HG03280 (cell line): ENCODE data around the gene NDOR1.
A peak's percentile ranks its signal among the peaks of the same experiment; 100 is the strongest.
"Not testable (repeated sequence)": the region's sequence is repeated elsewhere in the genome, so short reads cannot be mapped to it uniquely, and the experiment has no call there.

Source experiments
- ATAC-seq: cut with Tn5 transposase; IDR thresholded peaks from one replicate; pipeline ENCODE4 v1.9.1; 2021; ENCODE audit warnings: mild to moderate bottlenecking, moderate library complexity; ENCODE audit not compliant: unreplicated experiment

NDOR1 gene

DNA sequence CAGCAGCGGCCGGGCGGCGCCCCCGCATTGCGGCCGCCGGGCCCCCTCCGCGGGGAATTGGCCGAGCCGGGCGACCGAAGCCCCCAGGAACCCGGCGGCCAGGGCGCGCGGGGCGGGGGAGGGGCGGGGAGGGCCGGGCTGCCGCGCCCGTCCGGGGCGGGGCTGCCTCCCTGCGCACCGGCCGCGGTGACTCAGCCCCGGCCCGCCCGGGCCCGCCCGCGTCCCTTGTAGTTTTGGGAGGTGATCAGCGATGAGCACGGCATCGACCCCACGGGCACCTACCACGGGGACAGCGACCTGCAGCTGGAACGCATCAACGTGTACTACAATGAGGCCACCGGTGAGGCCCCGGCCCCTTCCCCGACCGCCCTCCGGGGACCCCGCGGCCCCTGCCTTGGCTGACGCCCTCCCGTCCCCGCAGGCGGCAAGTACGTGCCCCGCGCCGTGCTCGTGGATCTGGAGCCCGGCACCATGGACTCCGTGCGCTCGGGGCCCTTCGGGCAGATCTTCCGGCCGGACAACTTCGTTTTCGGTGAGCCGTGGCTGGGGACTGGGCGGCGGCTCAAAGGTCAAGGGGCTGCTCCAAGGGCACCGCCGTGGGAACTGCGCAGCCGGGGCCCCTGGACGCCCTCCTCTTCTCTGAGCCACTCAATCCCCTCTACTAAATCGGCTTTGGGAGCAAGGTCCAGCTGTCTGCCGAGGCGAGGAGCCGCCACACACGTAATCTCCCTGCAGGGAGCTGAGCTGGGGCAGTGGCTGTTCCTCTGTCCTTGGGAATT, 36.2 kb downstream of the NDOR1 start:
- peak; percentile 1 for ATAC-seq

- no peak for ATAC-seq
Measured at GRCh38 chr9:137242269-137243203, 37.0 kb downstream of the NDOR1 start.

GRCh38 chr9:137243266-137243625, 37.7 kb downstream of the NDOR1 start:
- not testable (repeated sequence) for ATAC-seq

DNA sequence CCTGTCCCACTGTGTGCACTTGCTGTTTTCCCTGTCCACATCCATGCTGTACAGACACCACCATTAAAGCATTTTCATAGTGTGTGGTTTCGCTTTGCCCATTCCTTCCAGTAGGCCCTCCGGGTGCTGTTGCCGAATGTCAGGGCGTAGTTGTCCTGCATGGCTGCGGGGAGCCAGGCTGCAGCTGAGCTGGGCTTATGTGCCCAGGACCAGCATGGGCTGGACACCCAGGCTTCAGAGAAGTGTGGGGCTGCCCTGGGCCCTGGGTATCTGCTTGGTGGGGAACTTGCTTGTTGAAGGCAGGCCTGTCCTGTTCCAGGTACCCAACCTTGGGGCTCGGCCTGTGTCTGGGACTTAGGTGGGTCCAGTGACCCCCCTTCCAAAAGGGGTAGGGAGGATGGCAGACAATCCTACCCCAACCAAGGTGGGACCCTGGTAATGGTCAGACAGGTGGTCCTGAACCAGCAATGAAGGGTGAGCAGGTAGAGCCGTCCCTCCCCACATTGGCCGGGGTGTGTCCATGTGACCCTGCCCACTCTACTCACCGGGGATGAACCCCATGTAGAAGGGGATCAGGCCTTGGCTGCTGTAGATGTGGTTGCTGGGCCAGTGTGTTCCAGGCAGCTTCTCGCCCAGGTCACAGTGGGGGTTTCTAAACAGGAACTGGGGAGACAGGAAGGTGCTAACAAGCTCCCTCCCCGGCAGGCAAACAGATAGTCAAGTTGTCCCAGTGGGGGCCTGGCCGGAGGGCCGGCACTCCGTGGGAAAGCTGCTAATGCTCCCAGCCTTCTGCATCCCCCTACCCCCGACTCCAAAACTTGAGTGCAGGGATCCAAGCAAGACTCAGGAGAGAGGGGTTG, 38.4 kb downstream of the NDOR1 start:
- no peak for ATAC-seq

GRCh38 chr9:137244486-137245449, 39.3 kb downstream of the NDOR1 start:
- no peak for ATAC-seq

- no peak for ATAC-seq
Measured at GRCh38 chr9:137245450-137246421, 40.2 kb downstream of the NDOR1 start.

GRCh38 chr9:137247135-137247915, 41.8 kb downstream of the NDOR1 start:
- ATAC-seq: no peak

DNA sequence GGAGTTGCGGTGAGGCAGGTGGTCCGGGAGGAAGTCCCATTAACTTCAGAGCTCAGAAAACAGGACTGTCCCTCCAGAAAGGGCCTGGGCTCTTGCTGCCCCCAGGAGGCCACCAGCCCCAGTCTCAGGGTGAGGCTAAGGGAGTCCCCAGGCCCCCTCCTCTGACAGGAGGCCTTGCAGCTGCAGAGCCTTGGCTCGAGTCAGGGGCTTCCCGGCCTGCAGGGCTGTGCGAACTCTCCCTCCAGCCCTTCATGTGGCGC, 42.3 kb downstream of the NDOR1 start:
- no peak for ATAC-seq

DNA sequence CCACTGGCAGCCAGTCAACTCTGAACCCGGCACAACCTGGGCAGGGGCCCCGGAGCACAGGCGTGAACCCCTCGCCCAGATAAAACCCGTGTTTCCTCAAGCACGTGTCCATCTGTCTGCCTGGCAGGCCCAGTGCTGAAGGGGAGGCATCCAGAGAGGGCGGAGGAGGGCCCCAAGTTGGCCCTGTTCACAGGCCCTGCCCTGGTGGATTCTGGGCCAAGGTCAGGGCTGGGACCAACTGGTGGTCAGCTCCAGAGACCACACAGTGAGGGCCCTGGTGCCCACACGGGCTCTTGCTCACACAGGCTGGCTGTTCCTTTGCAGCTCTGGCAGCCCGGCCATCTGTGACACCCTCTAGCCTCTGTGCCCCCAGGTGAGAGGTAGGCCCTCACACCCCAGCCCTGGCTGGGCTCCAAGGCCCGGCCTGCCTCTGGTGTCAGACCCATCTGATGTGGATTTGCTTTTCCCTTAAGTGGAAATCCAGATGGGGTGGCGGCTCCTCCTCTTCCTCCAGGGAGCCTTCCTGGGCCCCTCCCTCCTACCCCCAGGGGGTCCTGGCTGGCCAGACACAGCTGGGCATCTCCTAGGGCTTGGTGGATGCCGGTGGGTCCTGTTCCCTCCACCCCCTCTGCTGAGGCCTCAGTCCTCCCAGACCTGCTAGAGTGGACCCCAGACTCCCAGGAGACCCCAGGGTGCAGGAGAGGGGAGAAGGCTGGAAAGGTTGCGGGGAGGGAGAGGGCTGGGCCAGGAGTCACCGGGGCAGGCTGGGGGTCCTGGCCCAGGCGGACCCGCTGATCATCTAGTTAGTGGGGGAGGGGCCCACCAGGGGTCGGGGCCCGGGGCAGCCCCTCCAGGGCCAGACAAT, 45.1 kb downstream of the NDOR1 start:
- ATAC-seq: no peak

GRCh38 chr9:137251194-137251461, 45.6 kb downstream of the NDOR1 start, which contains the start of gene STPG3:
STPG3 (plus strand) TSS chr9:137251286; CDS start chr9:137251287, 1 bp downstream.
- ATAC-seq: no peak

DNA sequence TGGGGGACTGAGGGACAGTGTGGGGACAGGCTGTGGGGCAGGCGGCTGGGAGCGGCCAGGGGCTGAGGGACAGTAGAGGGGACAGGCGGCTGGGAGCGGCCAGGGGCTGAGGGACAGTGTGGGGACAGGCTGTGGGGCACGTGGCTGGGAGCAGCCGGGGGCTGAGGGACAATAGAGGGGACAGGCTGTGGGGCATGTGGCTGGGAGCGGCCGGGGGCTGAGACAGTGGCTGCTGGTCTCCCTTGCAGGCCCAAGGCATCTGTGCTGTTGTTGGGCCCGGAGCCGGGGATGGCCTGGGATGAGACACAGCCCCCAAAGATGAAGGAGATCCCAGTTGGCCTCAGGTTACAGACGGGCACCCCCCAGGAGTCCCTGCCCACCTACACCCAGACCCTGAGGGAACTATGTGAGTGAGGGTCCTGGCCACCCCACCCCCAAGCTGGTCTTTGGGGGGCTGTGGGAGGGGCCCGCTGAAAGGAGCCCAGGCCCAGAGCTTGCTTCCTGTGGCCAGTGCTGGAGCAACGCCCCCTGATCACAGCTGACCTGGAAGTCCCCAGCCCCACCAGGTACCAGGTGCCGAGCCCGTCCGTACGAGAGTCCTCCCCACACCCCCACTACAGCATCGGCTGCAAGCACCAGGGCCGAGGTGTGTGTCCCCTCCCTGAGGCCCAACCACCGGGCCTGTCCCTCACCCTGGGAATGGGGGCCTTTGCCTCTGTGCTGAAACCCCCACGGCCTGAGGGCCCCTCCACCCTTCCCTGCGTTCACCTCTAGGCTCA, 46.2 kb downstream of the NDOR1 start:
- no peak for ATAC-seq

GRCh38 chr9:137252555-137253506, 47.3 kb downstream of the NDOR1 start:
- ATAC-seq: no peak

- ATAC-seq: no peak
Measured at GRCh38 chr9:137253717-137254623, 48.5 kb downstream of the NDOR1 start.

- peak; percentile 82 for ATAC-seq
Measured at GRCh38 chr9:137254624-137255447, 49.3 kb downstream of the NDOR1 start, which contains the start of gene NELFB. NELFB (plus strand) TSS chr9:137255327.
